Memory B cell (primary cell): Measurements from ENCODE around the gene MEOX1.

Experiments
- ATAC-seq: fragments of 150-1000 bp; cut with Tn5 transposase; 2 replicates; pipeline ENCODE4 v1.10.0; 2021; ENCODE audit warnings: low read depth, mild to moderate bottlenecking, moderate library complexity
- DNase-seq, 2 donors: peaks; one replicate each; pipeline ENCODE4 v3.0.0; 2022; ENCODE audit warnings: low spot score in 2 of 2
- H3K27ac Mint-ChIP-seq: one replicate; pipeline ENCODE4 v1.8.0; 2022; ENCODE audit warnings: mild to moderate bottlenecking, moderate library complexity, mixed read lengths
- H3K27me3 Mint-ChIP-seq: one replicate; pipeline ENCODE4 v1.8.0; 2022; ENCODE audit warnings: mixed read lengths
- H3K36me3 Mint-ChIP-seq: one replicate; pipeline ENCODE4 v1.8.0; 2022; ENCODE audit warnings: mild to moderate bottlenecking, mixed read lengths
- H3K4me1 Mint-ChIP-seq: one replicate; pipeline ENCODE4 v1.8.0; 2022; ENCODE audit warnings: mixed read lengths
- H3K4me3 Mint-ChIP-seq: one replicate; pipeline ENCODE4 v1.8.0; 2022; ENCODE audit warnings: mild to moderate bottlenecking, moderate library complexity, mixed read lengths
- H3K9me3 Mint-ChIP-seq: one replicate; pipeline ENCODE4 v1.8.0; 2022; ENCODE audit warnings: mixed read lengths

Gene MEOX1

GRCh38 chr17:43659823-43660617, 1.7 kb downstream of the MEOX1 start:
- H3K27me3 Mint-ChIP-seq, result peaks cover 7% of the 10 kb centered on the region
- no peak overlapping the region for H3K27ac Mint-ChIP-seq
- H3K4me1 Mint-ChIP-seq, result peaks cover 10% of the 10 kb centered on the region
- no peaks in the 10 kb centered on the region for H3K9me3 Mint-ChIP-seq
- H3K36me3 Mint-ChIP-seq, result no peaks in the 10 kb centered on the region
- DNase-seq (no peak), ATAC-seq (no peak)
- H3K4me3 Mint-ChIP-seq, result no peak overlapping the region

- ATAC-seq (no peak), DNase-seq (no peak)
- H3K4me3 Mint-ChIP-seq, result no peak overlapping the region
- peaks cover 10% of the 10 kb centered on the region for H3K4me1 Mint-ChIP-seq
- no peak overlapping the region for H3K27ac Mint-ChIP-seq
- H3K36me3 Mint-ChIP-seq, result no peaks in the 10 kb centered on the region
- H3K9me3 Mint-ChIP-seq, result no peaks in the 10 kb centered on the region
- peaks cover 7% of the 10 kb centered on the region for H3K27me3 Mint-ChIP-seq
Observed at GRCh38 chr17:43658900-43659299, 2.8 kb downstream of the MEOX1 start.

GRCh38 chr17:43655693-43656255, 5.9 kb downstream of the MEOX1 start:
- H3K4me1 Mint-ChIP-seq, result peaks cover 10% of the 10 kb centered on the region
- DNase-seq (no peak), ATAC-seq (no peak)
- no peaks in the 10 kb centered on the region for H3K9me3 Mint-ChIP-seq
- H3K4me3 Mint-ChIP-seq, result no peak overlapping the region
- peaks cover 6% of the 10 kb centered on the region for H3K27me3 Mint-ChIP-seq
- no peak overlapping the region for H3K27ac Mint-ChIP-seq
- no peaks in the 10 kb centered on the region for H3K36me3 Mint-ChIP-seq

DNA sequence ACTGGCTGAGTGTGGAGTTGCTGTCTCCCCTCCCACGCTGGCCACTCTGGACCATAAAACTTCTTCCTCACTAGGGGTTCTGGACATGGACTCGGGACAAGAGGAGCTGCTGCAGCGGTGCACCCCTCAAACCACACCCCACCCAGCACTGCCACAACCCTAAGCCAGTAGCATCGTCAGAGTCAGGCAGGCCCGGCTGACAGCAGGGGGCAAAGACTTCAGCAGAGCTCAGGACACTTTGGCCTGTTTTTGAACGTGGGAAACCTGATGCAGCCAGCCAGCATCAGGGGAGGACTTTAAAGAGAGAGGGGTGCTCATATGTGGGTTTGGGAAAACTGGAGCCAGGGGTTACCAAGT, 9.6 kb downstream of the MEOX1 start:
- Mint-ChIP-seq H3K36me3 (no peaks in the 10 kb centered on the region), H3K9me3 (no peaks in the 10 kb centered on the region), H3K4me3 (no peak overlapping the region), H3K27me3 (peaks cover 13% of the 10 kb centered on the region), H3K27ac (no peak overlapping the region), H3K4me1 (peaks cover 10% of the 10 kb centered on the region)
- ATAC-seq (no peak), DNase-seq (no peak)

DNA sequence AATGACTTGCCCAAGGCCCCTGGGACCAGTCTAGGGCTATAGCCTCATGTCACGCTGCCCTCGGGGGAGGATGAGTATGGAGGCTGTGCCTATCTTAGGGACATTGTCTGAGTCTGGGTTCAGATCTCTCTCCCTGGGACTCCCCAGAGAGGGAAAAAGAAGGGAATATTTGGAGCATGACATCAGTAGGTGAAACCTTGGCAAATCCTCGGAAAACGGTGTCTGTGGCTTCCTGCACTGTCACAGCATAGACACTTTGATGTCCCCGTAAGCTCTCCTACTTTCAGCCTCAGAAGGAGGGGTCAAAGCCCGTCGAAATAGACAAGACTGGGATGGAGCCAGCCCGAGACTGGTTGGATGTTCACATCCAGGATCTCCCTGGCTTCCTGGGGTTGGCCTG, 11.3 kb downstream of the MEOX1 start:
- H3K9me3 Mint-ChIP-seq, result no peaks in the 10 kb centered on the region
- no peak for ATAC-seq

GRCh38 chr17:43648916-43649315, 12.8 kb downstream of the MEOX1 start:
- H3K36me3 Mint-ChIP-seq, result no peaks in the 10 kb centered on the region
- no peak overlapping the region for H3K27ac Mint-ChIP-seq
- ATAC-seq (no peak), DNase-seq (no peak)
- no peak overlapping the region for H3K4me3 Mint-ChIP-seq
- no peaks in the 10 kb centered on the region for H3K9me3 Mint-ChIP-seq
- H3K27me3 Mint-ChIP-seq, result peaks cover 23% of the 10 kb centered on the region
- H3K4me1 Mint-ChIP-seq, result no peaks in the 10 kb centered on the region

More for the DNA sequence above, 11.3 kb downstream of the MEOX1 start:
- no peak overlapping the region for H3K4me3 Mint-ChIP-seq
- H3K27me3 Mint-ChIP-seq, result peaks cover 18% of the 10 kb centered on the region
- no peaks in the 10 kb centered on the region for H3K4me1 Mint-ChIP-seq
- H3K36me3 Mint-ChIP-seq, result no peaks in the 10 kb centered on the region
- no peak for DNase-seq
- H3K27ac Mint-ChIP-seq, result no peak overlapping the region

- ATAC-seq (no peak), DNase-seq (no peak)
- Mint-ChIP-seq H3K9me3 (no peaks in the 10 kb centered on the region), H3K27me3 (peaks cover 22% of the 10 kb centered on the region), H3K4me1 (no peaks in the 10 kb centered on the region), H3K27ac (no peak overlapping the region), H3K36me3 (no peaks in the 10 kb centered on the region), H3K4me3 (no peak overlapping the region)
Observed at GRCh38 chr17:43645765-43646481, 15.8 kb downstream of the MEOX1 start.

- ATAC-seq (no peak), DNase-seq (no peak)
- H3K4me3 Mint-ChIP-seq, result no peak overlapping the region
- no peaks in the 10 kb centered on the region for H3K36me3 Mint-ChIP-seq
- H3K27ac Mint-ChIP-seq, result no peak overlapping the region
- H3K27me3 Mint-ChIP-seq, result peaks cover 22% of the 10 kb centered on the region
- H3K4me1 Mint-ChIP-seq, result no peaks in the 10 kb centered on the region
- no peaks in the 10 kb centered on the region for H3K9me3 Mint-ChIP-seq
Observed at GRCh38 chr17:43645450-43645764, 16.3 kb downstream of the MEOX1 start.

- no peaks in the 10 kb centered on the region for H3K4me1 Mint-ChIP-seq
- DNase-seq (no peak), ATAC-seq (no peak)
- no peak overlapping the region for H3K4me3 Mint-ChIP-seq
- no peak overlapping the region for H3K27ac Mint-ChIP-seq
- H3K9me3 Mint-ChIP-seq, result no peaks in the 10 kb centered on the region
- H3K27me3 Mint-ChIP-seq, result peaks cover 20% of the 10 kb centered on the region
- H3K36me3 Mint-ChIP-seq, result no peaks in the 10 kb centered on the region
Observed at GRCh38 chr17:43644081-43644480, 17.6 kb downstream of the MEOX1 start.

DNA sequence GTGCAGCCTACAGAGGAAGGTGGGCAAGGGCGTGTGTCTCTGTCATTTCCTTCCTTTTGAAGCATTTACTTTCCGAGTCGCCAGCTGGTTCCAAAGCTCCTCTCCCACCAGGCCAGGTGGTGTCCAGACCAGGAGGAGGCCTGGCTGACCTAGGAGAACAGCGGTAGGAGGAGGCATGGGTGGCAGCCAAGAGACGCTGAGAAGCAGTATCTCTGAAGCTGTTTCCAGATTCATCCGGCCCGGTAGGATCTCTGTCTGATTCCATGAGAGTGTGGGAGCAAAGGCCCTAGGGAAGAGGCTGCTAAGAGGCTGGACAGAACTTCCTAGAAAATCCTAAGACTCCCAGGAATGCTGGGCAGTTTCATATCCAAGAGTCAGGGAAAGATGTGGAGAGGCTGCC, 20.3 kb downstream of the MEOX1 start:
- Mint-ChIP-seq H3K27me3 (peaks cover 14% of the 10 kb centered on the region), H3K36me3 (no peaks in the 10 kb centered on the region), H3K4me3 (no peak overlapping the region), H3K4me1 (no peaks in the 10 kb centered on the region), H3K9me3 (no peaks in the 10 kb centered on the region), H3K27ac (no peak overlapping the region)
- no peak for ATAC-seq
- DNase-seq, result no peak

- Mint-ChIP-seq H3K36me3 (no peaks in the 10 kb centered on the region), H3K9me3 (no peaks in the 10 kb centered on the region), H3K4me3 (no peak overlapping the region), H3K27ac (no peak overlapping the region), H3K27me3 (peaks cover 15% of the 10 kb centered on the region), H3K4me1 (no peaks in the 10 kb centered on the region)
- ATAC-seq (no peak), DNase-seq (no peak)
Observed at GRCh38 chr17:43640491-43641252, 21.1 kb downstream of the MEOX1 start.

GRCh38 chr17:43637563-43638323, 24.0 kb downstream of the MEOX1 start:
- H3K9me3 Mint-ChIP-seq, result no peaks in the 10 kb centered on the region
- no peaks in the 10 kb centered on the region for H3K4me1 Mint-ChIP-seq
- ATAC-seq, result no peak
- no peaks in the 10 kb centered on the region for H3K36me3 Mint-ChIP-seq
- H3K27ac Mint-ChIP-seq, result no peak overlapping the region
- peaks cover 15% of the 10 kb centered on the region for H3K27me3 Mint-ChIP-seq
- no peak for DNase-seq
- H3K4me3 Mint-ChIP-seq, result no peak overlapping the region

GRCh38 chr17:43636426-43636825, 25.3 kb downstream of the MEOX1 start:
- H3K4me3 Mint-ChIP-seq, result no peak overlapping the region
- no peak for DNase-seq
- H3K36me3 Mint-ChIP-seq, result no peaks in the 10 kb centered on the region
- no peak for ATAC-seq
- H3K27ac Mint-ChIP-seq, result no peak overlapping the region
- peaks cover 15% of the 10 kb centered on the region for H3K27me3 Mint-ChIP-seq
- no peaks in the 10 kb centered on the region for H3K9me3 Mint-ChIP-seq
- H3K4me1 Mint-ChIP-seq, result no peaks in the 10 kb centered on the region
